IMR-90 (cell line): ENCODE data around the gene ANTXR2. TPM values are rescaled to one million over a fixed set of nuclear protein-coding genes. Genes with fewer than 3 reads are reported as not detected.

Experiments used
- ATAC-seq: fragments of 200-7000 bp; cut with Tn5 transposase; 2 replicates; pipeline ENCODE4 v1.9.1; 2020; ENCODE audit warnings: low read depth, mild to moderate bottlenecking, moderate library complexity
- BruUV-seq: library from RNA; stranded (reverse); fragments of 400-500 nt; replicated peaks from 2 replicates; lab custom pipeline; 2021; lab: Mats Ljungman, UMichigan
- CTCF ChIA-PET: fragments of 300-600 bp; formaldehyde crosslinking; extraction: SDS; loops from one replicate; lab custom pipeline; 2021; ENCODE audit warnings: antibody characterized with exemption; lab: Yijun Ruan, JAX
- POLR2A ChIA-PET: fragments of 300-600 bp; sonication (Branson Sonifier 250); formaldehyde crosslinking; loops from one replicate; lab custom pipeline; 2022; ENCODE audit warnings: antibody characterized with exemption; ENCODE audit not compliant: unreplicated experiment; lab: Charles Lee
- DNase-seq: peaks from one replicate; pipeline ENCODE4 v3.0.0; 2013
- H2AFZ ChIP-seq: replicated peaks from 2 replicates; pipeline ENCODE3; 2013; ENCODE audit warnings: low read length, mild to moderate bottlenecking; ENCODE audit not compliant: poor library complexity
- H2AK5ac ChIP-seq: 2 replicates; pipeline ENCODE4 v1.6.1; 2013; ENCODE audit warnings: low read depth, low read length, inconsistent platforms
- H2AK9ac ChIP-seq: replicated peaks from 2 replicates; pipeline ENCODE3; 2013; ENCODE audit warnings: mild to moderate bottlenecking, low read depth, low read length, moderate library complexity; ENCODE audit not compliant: poor library complexity
- H2BK120ac ChIP-seq: 2 replicates; pipeline ENCODE4 v1.6.1; 2013; ENCODE audit warnings: low read depth, low read length, inconsistent platforms
- H2BK15ac ChIP-seq: 3 replicates; pipeline ENCODE4 v1.6.1; 2013; ENCODE audit warnings: low read depth, low read length, inconsistent platforms
- H2BK20ac ChIP-seq: 2 replicates; pipeline ENCODE4 v1.6.1; 2013; ENCODE audit warnings: low read depth, mild to moderate bottlenecking, inconsistent platforms, low read length, moderate library complexity
- H2BK5ac ChIP-seq: 2 replicates; pipeline ENCODE4 v1.6.1; 2013; ENCODE audit warnings: mild to moderate bottlenecking, low read depth, low read length, inconsistent platforms; ENCODE audit not compliant: poor library complexity, severe bottlenecking
- H3K14ac ChIP-seq: replicated peaks from 2 replicates; pipeline ENCODE4 v1.6.1; 2013; ENCODE audit warnings: low read depth, low read length, inconsistent platforms
- H3K18ac ChIP-seq: 2 replicates; pipeline ENCODE4 v1.6.1; 2013; ENCODE audit warnings: low read depth, low read length, control low read depth
- H3K23ac ChIP-seq: 2 replicates; pipeline ENCODE4 v1.6.1; 2013; ENCODE audit warnings: low read depth, low read length, inconsistent platforms
- H3K27ac ChIP-seq: 2 replicates; pipeline ENCODE4 v1.5.1; 2013; ENCODE audit warnings: mild to moderate bottlenecking, control low read depth, low read length; ENCODE audit not compliant: insufficient read depth
- H3K27me3 ChIP-seq: 2 replicates; pipeline ENCODE4 v1.6.1; 2013; ENCODE audit warnings: low read length; ENCODE audit not compliant: control insufficient read depth, insufficient read depth
- H3K36me3 ChIP-seq: 2 replicates; pipeline ENCODE4 v1.6.1; 2013; ENCODE audit warnings: low read length, mixed read lengths; ENCODE audit not compliant: control insufficient read depth, insufficient read depth
- H3K4ac ChIP-seq: 2 replicates; pipeline ENCODE4 v1.6.1; 2013; ENCODE audit warnings: low read depth, low read length, inconsistent platforms
- H3K4me1 ChIP-seq: 2 replicates; pipeline ENCODE4 v1.6.1; 2013; ENCODE audit warnings: low read length, mixed read lengths; ENCODE audit not compliant: control insufficient read depth, insufficient read depth
- H3K4me2 ChIP-seq: 2 replicates; pipeline ENCODE4 v1.6.1; 2013; ENCODE audit warnings: low read depth, mild to moderate bottlenecking, control low read depth, low read length, moderate library complexity
- H3K4me3 ChIP-seq: 2 replicates; pipeline ENCODE4 v1.5.1; 2013; ENCODE audit warnings: low read depth, mild to moderate bottlenecking, control low read depth, low read length, moderate library complexity; ENCODE audit not compliant: insufficient read depth
- H3K56ac ChIP-seq: 2 replicates; pipeline ENCODE4 v1.6.1; 2013; ENCODE audit warnings: low read length, inconsistent platforms; ENCODE audit not compliant: insufficient read depth; ENCODE audit errors: extremely low read depth
- H3K79me1 ChIP-seq, 2 experiments: 2 replicates each; pipeline ENCODE4 v1.6.1; 2013; ENCODE audit warnings: low read length in 2 of 2, inconsistent platforms in 1 of 2, low read depth in 1 of 2
- H3K9ac ChIP-seq: 2 replicates; pipeline ENCODE4 v1.6.1; 2013; ENCODE audit warnings: low read depth, low read length, control low read depth
- H3K9me1 ChIP-seq: 2 replicates; pipeline ENCODE4 v1.6.1; 2013; ENCODE audit warnings: low read length, inconsistent platforms; ENCODE audit not compliant: insufficient read depth
- H3K9me3 ChIP-seq: 2 replicates; pipeline ENCODE4 v1.6.1; 2013; ENCODE audit warnings: low read length; ENCODE audit not compliant: control insufficient read depth, insufficient read depth
- H4K20me1 ChIP-seq: 2 replicates; pipeline ENCODE4 v1.6.1; 2013; ENCODE audit warnings: low read length, inconsistent platforms; ENCODE audit not compliant: insufficient read depth
- H4K5ac ChIP-seq: 2 replicates; pipeline ENCODE4 v1.6.1; 2013; ENCODE audit warnings: mild to moderate bottlenecking, low read depth, low read length, control low read depth
- H4K8ac ChIP-seq, 2 experiments: 2 replicates each; pipeline ENCODE4 v1.6.1; 2013; ENCODE audit warnings: low read depth in 2 of 2, low read length in 2 of 2, control low read depth in 1 of 2, inconsistent platforms in 1 of 2
- H4K91ac ChIP-seq: 2 replicates; pipeline ENCODE4 v1.6.1; 2013; ENCODE audit warnings: low read depth, low read length, inconsistent platforms; ENCODE audit not compliant: insufficient read depth
- BHLHE40 ChIP-seq: fragments of 150-350 bp; IDR thresholded peaks from 2 replicates; pipeline ENCODE4 v1.6.1; 2016; ENCODE audit warnings: mild to moderate bottlenecking, low read depth, low read length
- CEBPB ChIP-seq: IDR thresholded peaks from 2 replicates; pipeline ENCODE4 v1.6.1; 2012; ENCODE audit warnings: low read depth, low read length, improper control_type of control experiment
- CHD1 ChIP-seq: IDR thresholded peaks from 2 replicates; pipeline ENCODE4 v1.6.1; 2012; ENCODE audit warnings: low read depth, low read length, improper control_type of control experiment
- MAFK ChIP-seq: IDR thresholded peaks from 2 replicates; pipeline ENCODE4 v1.6.1; 2012; ENCODE audit warnings: low read depth, low read length, improper control_type of control experiment
- NFE2L2 ChIP-seq: fragments of 150-350 bp; IDR thresholded peaks from 2 replicates; pipeline ENCODE4 v1.6.1; 2016; ENCODE audit warnings: low read depth, mild to moderate bottlenecking, low read length
- POLR2A ChIP-seq: IDR thresholded peaks from 2 replicates; pipeline ENCODE4 v1.6.1; 2012; ENCODE audit warnings: mild to moderate bottlenecking, low read depth, low read length
- WGBS, 2 experiments: methylation state at CpG; one replicate each; pipeline versions ENCODE4 v1.1.5 to v1.1.7; 2013; ENCODE audit warnings: missing lambda C conversion rate in 2 of 2; ENCODE audit not compliant: insufficient read length in 1 of 2; ENCODE audit errors: extremely low coverage in 2 of 2; 5-methylcytosine and 5-hydroxymethylcytosine counted together
- dilution Hi-C: fragments of 300-500 bp; cut with HindIII; formaldehyde crosslinking; loops from one replicate; pipeline ENCODE4 v1.14.3; 2018; ENCODE audit warnings: low sequenced_read_pairs; ENCODE audit not compliant: unreplicated experiment
- in situ Hi-C: fragments of 300-500 bp; cut with MboI; formaldehyde crosslinking; loops from 3 replicates; pipeline ENCODE4 v1.14.3; 2019; ENCODE audit warnings: low sequenced_read_pairs, inconsistent platforms, mixed read lengths
- intact Hi-C: fragments of 100-400 bp; cut with micrococcal nuclease; formaldehyde crosslinking; loops from 2 replicates; pipeline ENCODE4 v1.10.0; 2022
- polyA plus RNA-seq, 3 experiments: library from polyadenylated mRNA; depleted of rRNA; stranded (reverse); fragments of >200 nt; gene quantifications; 2 replicates each; pipeline ENCODE4 v1.2.3, GENCODE V29; 2012; ENCODE audit warnings: low replicate concordance in 1 of 3
- total RNA-seq: library from RNA; depleted of rRNA; stranded (reverse); fragments of >200 nt; gene quantifications from 2 replicates; pipeline ENCODE4 v1.2.3, GENCODE V29; 2012
- TF ChIP-seq, protein P1 (sequence below): conservative IDR thresholded peaks from 2 replicates; pipeline ENCODE4 v1.5.1; 2012; ENCODE audit warnings: mild to moderate bottlenecking, low read depth, low read length, improper control_type of control experiment
- TF ChIP-seq, protein P2 (sequence below): fragments of 150-350 bp; IDR thresholded peaks from 2 replicates; pipeline ENCODE4 v1.6.1; 2016; ENCODE audit warnings: low read depth, mild to moderate bottlenecking, low read length, moderate library complexity, borderline replicate concordance

The ANTXR2 gene
- total and polyA plus RNA-seq, 2 of the 4 experiments (the other 2 are of a cell fraction) = 46.8 to 88.5 TPM

DNA sequence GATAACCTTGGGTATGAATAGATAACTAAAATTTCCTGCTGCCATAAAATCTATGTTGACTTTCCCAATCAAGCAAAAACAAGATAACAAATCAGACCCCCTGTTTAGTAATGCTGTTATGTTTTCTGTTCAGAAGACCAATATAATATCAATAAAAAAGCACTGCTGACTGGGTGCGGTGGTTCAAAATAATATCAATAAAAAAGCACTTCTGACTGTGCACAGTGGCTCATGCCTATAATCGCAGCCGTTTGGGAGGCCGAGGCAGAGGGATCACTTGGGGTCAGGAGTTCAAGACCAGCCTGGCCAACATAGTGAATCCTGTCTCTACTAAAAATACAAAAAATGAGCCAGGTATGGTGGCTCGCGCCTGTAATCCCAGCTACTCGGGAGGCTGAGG lies 36.7 kb downstream of the ANTXR2 start:
- CTCF ChIA-PET = interaction anchor here (0.6 to 1.5 kb wide), 2 partner anchors 11 to 50 kb away, joined by 4 read pairs; no protein-coding TSS in a partner anchor
- Histone ChIP-seq H4K8ac (0 out of 4 replicates have a peak overlapping the region, but pooled peaks of 1 of the 2 experiments have one; percentile 7), H3K4me2 (no peak overlapping the region), H3K18ac (no peak overlapping the region), H3K27me3 (no peaks in the 10 kb centered on the region), H2BK5ac (no peak overlapping the region), H2BK120ac (no peak overlapping the region; the same call in 1 of the 2 replicates), H3K4me1 (no peaks in the 10 kb centered on the region), H3K56ac (no peak overlapping the region), H2AK9ac (no peak overlapping the region), H2AK5ac (no peak overlapping the region), H3K23ac (no peak overlapping the region), H2BK15ac (no peak overlapping the region), H2AFZ (no peak overlapping the region), H3K4me3 (no peak overlapping the region), H4K20me1 (no peaks in the 10 kb centered on the region; the same call in 1 of the 2 replicates), H3K27ac (peak overlapping the region; percentile 45; the same call in 1 of the 2 replicates), H3K79me1 (peaks cover 15 to 31% of the 10 kb centered on the region in 2 experiments), H3K9me1 (peaks cover 2% of the 10 kb centered on the region; the same call in 1 of the 2 replicates), H3K36me3 (peaks cover 10% of the 10 kb centered on the region), H3K14ac (0 out of 2 replicates have a peak overlapping the region, but pooled peaks have one; percentile 28), H4K91ac (no peak overlapping the region), H4K5ac (no peak overlapping the region), H2BK20ac (no peak overlapping the region), H3K9me3 (no peaks in the 10 kb centered on the region), H3K9ac (no peak overlapping the region), H3K4ac (0 out of 2 replicates have a peak overlapping the region, but pooled peaks have one; percentile 10)
- ATAC-seq (no peak), DNase-seq (no peak)
- intact Hi-C loops = no loop called here
- dilution Hi-C loops = no loop called here
- BruUV-seq = no TSS peak
- POLR2A ChIA-PET = interaction anchor here (0.6 kb wide), 1 partner anchor 15 kb away, joined by 4 read pairs; no protein-coding TSS in a partner anchor
- in situ Hi-C loops = no loop called here
- no peak for TF ChIP-seq BHLHE40
- no peak for TF ChIP-seq CHD1
- TF ChIP-seq CEBPB = no peak
- TF ChIP-seq, protein P1, sequence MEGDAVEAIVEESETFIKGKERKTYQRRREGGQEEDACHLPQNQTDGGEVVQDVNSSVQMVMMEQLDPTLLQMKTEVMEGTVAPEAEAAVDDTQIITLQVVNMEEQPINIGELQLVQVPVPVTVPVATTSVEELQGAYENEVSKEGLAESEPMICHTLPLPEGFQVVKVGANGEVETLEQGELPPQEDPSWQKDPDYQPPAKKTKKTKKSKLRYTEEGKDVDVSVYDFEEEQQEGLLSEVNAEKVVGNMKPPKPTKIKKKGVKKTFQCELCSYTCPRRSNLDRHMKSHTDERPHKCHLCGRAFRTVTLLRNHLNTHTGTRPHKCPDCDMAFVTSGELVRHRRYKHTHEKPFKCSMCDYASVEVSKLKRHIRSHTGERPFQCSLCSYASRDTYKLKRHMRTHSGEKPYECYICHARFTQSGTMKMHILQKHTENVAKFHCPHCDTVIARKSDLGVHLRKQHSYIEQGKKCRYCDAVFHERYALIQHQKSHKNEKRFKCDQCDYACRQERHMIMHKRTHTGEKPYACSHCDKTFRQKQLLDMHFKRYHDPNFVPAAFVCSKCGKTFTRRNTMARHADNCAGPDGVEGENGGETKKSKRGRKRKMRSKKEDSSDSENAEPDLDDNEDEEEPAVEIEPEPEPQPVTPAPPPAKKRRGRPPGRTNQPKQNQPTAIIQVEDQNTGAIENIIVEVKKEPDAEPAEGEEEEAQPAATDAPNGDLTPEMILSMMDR = no peak
- no peak for TF ChIP-seq POLR2A
- TF ChIP-seq, protein P2, sequence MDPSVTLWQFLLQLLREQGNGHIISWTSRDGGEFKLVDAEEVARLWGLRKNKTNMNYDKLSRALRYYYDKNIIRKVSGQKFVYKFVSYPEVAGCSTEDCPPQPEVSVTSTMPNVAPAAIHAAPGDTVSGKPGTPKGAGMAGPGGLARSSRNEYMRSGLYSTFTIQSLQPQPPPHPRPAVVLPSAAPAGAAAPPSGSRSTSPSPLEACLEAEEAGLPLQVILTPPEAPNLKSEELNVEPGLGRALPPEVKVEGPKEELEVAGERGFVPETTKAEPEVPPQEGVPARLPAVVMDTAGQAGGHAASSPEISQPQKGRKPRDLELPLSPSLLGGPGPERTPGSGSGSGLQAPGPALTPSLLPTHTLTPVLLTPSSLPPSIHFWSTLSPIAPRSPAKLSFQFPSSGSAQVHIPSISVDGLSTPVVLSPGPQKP = no peak
- no peak for TF ChIP-seq MAFK
- TF ChIP-seq NFE2L2 = no peak
- 100% methylated on average over 3 of the region's 7 CpGs; no CpG with 5 or more reads in 1 of the 2 experiments for WGBS, 2 experiments
